ENCODE data around the gene MARK3.

MARK3 gene

DNA sequence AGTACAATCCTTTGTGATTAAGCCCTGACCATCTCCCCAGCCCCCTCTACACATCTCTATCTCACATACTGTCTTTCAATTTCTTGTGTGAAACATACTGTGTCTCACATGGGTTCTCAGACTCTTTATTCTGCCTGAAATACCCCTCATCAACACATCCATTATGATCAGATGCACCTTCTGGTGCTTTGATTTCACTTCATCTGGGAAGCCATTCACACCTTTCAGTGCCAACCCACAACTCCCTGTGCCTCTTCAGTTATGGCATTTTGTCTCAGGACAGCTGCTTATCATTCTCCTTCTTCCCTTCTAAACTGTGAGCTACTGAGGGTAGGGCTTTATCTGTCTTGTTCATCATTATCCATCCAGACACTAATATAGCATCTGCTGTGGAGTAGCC, 78.6 kb downstream of the MARK3 start:
- Histone ChIP-seq H3K36me3 (ENCODE audit: insufficient read depth, low read length) (peaks cover 75% of the 10 kb centered on the region), H3K9me3 (ENCODE audit: insufficient read depth, low read length, severe bottlenecking) (no peaks in the 10 kb centered on the region), H3K27ac (ENCODE audit: low read length) (no peak overlapping the region), H4K20me1 (ENCODE audit: insufficient read depth, low read length) (no peaks in the 10 kb centered on the region), H3K27me3 (ENCODE audit: insufficient read depth, low read length, poor library complexity) (no peaks in the 10 kb centered on the region), H3K4me1 (ENCODE audit: insufficient read depth, low read length) (no peaks in the 10 kb centered on the region), H3K9ac (ENCODE audit: low read depth, low read length) (no peak overlapping the region), H3K4me2 (ENCODE audit: insufficient read depth, low read length) (no peak overlapping the region), H3K79me2 (ENCODE audit: insufficient read depth, low read length) (no peaks in the 10 kb centered on the region; the same call in 1 of the 2 replicates), H3K4me3 (ENCODE audit: low read depth in 1 of 2, low read length in 2 of 2) (no peak overlapping the region), H2AFZ (ENCODE audit: low read depth, low read length) (no peak overlapping the region)
- no peak for DNase-seq
- no peak for ATAC-seq (ENCODE audit: insufficient read depth, low read depth)
- TF ChIP-seq EZH2 (IDR thresholded peaks at IDR 0.05; ENCODE audit: borderline replicate concordance, low read depth, low read length, severe bottlenecking): no peak
- TF ChIP-seq, protein P1, sequence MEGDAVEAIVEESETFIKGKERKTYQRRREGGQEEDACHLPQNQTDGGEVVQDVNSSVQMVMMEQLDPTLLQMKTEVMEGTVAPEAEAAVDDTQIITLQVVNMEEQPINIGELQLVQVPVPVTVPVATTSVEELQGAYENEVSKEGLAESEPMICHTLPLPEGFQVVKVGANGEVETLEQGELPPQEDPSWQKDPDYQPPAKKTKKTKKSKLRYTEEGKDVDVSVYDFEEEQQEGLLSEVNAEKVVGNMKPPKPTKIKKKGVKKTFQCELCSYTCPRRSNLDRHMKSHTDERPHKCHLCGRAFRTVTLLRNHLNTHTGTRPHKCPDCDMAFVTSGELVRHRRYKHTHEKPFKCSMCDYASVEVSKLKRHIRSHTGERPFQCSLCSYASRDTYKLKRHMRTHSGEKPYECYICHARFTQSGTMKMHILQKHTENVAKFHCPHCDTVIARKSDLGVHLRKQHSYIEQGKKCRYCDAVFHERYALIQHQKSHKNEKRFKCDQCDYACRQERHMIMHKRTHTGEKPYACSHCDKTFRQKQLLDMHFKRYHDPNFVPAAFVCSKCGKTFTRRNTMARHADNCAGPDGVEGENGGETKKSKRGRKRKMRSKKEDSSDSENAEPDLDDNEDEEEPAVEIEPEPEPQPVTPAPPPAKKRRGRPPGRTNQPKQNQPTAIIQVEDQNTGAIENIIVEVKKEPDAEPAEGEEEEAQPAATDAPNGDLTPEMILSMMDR (IDR thresholded peaks at IDR 0.05; ENCODE audit: borderline replicate concordance, extremely low read depth, low read length, poor library complexity, severe bottlenecking): no peak

DNA sequence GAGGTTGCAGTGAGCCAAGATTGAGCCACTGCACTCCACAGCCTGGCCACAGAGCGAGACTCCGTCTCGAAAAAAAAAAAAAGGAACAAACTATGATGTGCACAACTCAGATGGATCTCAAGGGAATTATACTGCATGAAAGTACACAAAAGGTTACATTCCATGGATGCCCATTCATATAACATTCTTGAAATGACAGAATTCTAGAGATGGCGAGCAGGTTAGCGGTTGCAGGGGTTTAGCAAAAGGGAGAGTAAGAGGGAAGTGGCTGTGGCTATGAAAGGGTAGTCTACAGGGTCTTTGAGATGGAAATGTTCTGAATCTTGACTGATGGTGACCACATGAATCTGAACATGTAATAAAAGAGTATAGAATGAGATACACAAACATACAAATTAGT, 87.7 kb downstream of the MARK3 start:
- DNase-seq: no peak
- H3K27me3 ChIP-seq (ENCODE audit: insufficient read depth, low read length, poor library complexity): no peaks in the 10 kb centered on the region
- H3K27ac ChIP-seq (ENCODE audit: low read length): no peak overlapping the region
- H3K9ac ChIP-seq (ENCODE audit: low read depth, low read length): no peak overlapping the region
- peaks cover 73% of the 10 kb centered on the region for H3K36me3 ChIP-seq (ENCODE audit: insufficient read depth, low read length)
- ATAC-seq (ENCODE audit: insufficient read depth, low read depth): no peak
- TF ChIP-seq, protein P1 (IDR thresholded peaks at IDR 0.05; ENCODE audit: borderline replicate concordance, extremely low read depth, low read length, poor library complexity, severe bottlenecking): no peak
- TF ChIP-seq EZH2 (IDR thresholded peaks at IDR 0.05; ENCODE audit: borderline replicate concordance, low read depth, low read length, severe bottlenecking): no peak
- no peaks in the 10 kb centered on the region for H3K4me1 ChIP-seq (ENCODE audit: insufficient read depth, low read length)
- H4K20me1 ChIP-seq (ENCODE audit: insufficient read depth, low read length): peaks cover 3% of the 10 kb centered on the region; the same call in 1 of the 2 replicates
- H2AFZ ChIP-seq (ENCODE audit: low read depth, low read length): no peak overlapping the region
- H3K4me2 ChIP-seq (ENCODE audit: insufficient read depth, low read length): no peak overlapping the region
- H3K79me2 ChIP-seq (ENCODE audit: insufficient read depth, low read length): no peaks in the 10 kb centered on the region
- H3K9me3 ChIP-seq (ENCODE audit: insufficient read depth, low read length, severe bottlenecking): no peaks in the 10 kb centered on the region
- no peak overlapping the region for H3K4me3 ChIP-seq (ENCODE audit: low read depth in 1 of 2, low read length in 2 of 2)

DNA sequence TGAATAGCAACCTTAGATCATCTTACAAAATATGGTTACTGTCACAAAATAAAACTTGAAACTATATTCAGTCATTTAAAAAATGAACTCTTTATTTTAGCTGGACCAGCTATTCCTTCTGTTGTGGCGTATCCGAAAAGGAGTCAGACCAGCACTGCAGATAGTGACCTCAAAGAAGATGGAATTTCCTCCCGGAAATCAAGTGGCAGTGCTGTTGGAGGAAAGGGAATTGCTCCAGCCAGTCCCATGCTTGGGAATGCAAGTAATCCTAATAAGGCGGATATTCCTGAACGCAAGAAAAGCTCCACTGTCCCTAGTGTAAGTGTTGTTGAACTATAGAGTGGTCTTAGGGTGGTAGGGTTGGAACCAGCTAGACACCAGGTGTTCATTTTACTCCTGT, 89.7 kb downstream of the MARK3 start:
- H3K9me3 ChIP-seq (ENCODE audit: insufficient read depth, low read length, severe bottlenecking): no peaks in the 10 kb centered on the region
- H3K79me2 ChIP-seq (ENCODE audit: insufficient read depth, low read length): no peaks in the 10 kb centered on the region
- H3K27me3 ChIP-seq (ENCODE audit: insufficient read depth, low read length, poor library complexity): no peaks in the 10 kb centered on the region
- no peak for ATAC-seq (ENCODE audit: insufficient read depth, low read depth)
- H2AFZ ChIP-seq (ENCODE audit: low read depth, low read length): no peak overlapping the region
- H3K9ac ChIP-seq (ENCODE audit: low read depth, low read length): no peak overlapping the region
- H3K27ac ChIP-seq (ENCODE audit: low read length): no peak overlapping the region
- no peaks in the 10 kb centered on the region for H3K4me1 ChIP-seq (ENCODE audit: insufficient read depth, low read length)
- H4K20me1 ChIP-seq (ENCODE audit: insufficient read depth, low read length): peaks cover 3% of the 10 kb centered on the region; the same call in 1 of the 2 replicates
- DNase-seq: no peak
- no peak overlapping the region for H3K4me3 ChIP-seq (ENCODE audit: low read depth in 1 of 2, low read length in 2 of 2)
- no peak overlapping the region for H3K4me2 ChIP-seq (ENCODE audit: insufficient read depth, low read length)
- H3K36me3 ChIP-seq (ENCODE audit: insufficient read depth, low read length): peaks cover 63% of the 10 kb centered on the region
- no peak for TF ChIP-seq EZH2 (IDR thresholded peaks at IDR 0.05; ENCODE audit: borderline replicate concordance, low read depth, low read length, severe bottlenecking)
- TF ChIP-seq, protein P1 (IDR thresholded peaks at IDR 0.05; ENCODE audit: borderline replicate concordance, extremely low read depth, low read length, poor library complexity, severe bottlenecking): no peak

DNA sequence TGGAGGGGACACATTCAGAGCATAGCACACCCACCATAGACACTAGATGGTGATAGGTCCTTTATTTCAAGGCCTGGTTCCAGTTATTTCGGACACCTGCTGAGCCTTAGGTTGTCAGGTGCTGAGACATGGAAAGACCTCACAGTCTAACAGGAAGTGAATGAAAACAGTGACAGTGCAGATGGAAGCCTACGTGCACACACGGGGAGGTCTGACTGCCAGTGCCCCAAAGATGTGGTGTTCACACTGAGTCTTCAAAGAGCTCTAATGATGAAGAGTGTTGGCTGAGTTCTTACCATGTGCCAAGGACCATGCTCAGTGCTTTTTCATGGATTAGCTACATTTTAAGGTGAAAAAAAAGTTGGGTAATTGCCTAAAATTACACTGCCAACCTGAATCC, 90.8 kb downstream of the MARK3 start:
- Histone ChIP-seq H3K36me3 (ENCODE audit: insufficient read depth, low read length) (peaks cover 65% of the 10 kb centered on the region), H3K4me3 (ENCODE audit: low read depth in 1 of 2, low read length in 2 of 2) (no peak overlapping the region), H2AFZ (ENCODE audit: low read depth, low read length) (no peak overlapping the region), H3K4me1 (ENCODE audit: insufficient read depth, low read length) (no peaks in the 10 kb centered on the region), H3K9ac (ENCODE audit: low read depth, low read length) (no peak overlapping the region), H3K27ac (ENCODE audit: low read length) (no peak overlapping the region), H4K20me1 (ENCODE audit: insufficient read depth, low read length) (peaks cover 3% of the 10 kb centered on the region; the same call in 1 of the 2 replicates), H3K4me2 (ENCODE audit: insufficient read depth, low read length) (no peak overlapping the region), H3K27me3 (ENCODE audit: insufficient read depth, low read length, poor library complexity) (no peaks in the 10 kb centered on the region), H3K79me2 (ENCODE audit: insufficient read depth, low read length) (no peaks in the 10 kb centered on the region), H3K9me3 (ENCODE audit: insufficient read depth, low read length, severe bottlenecking) (no peaks in the 10 kb centered on the region)
- ATAC-seq (ENCODE audit: insufficient read depth, low read depth) (no peak; the same call in 2 of the 3 replicates), DNase-seq (no peak)
- TF ChIP-seq EZH2 (IDR thresholded peaks at IDR 0.05; ENCODE audit: borderline replicate concordance, low read depth, low read length, severe bottlenecking): no peak
- TF ChIP-seq, protein P1 (IDR thresholded peaks at IDR 0.05; ENCODE audit: borderline replicate concordance, extremely low read depth, low read length, poor library complexity, severe bottlenecking): no peak

Data from DND-41 (cell line).